SU-DHL-6 (cell line): ENCODE results near the gene SH3BP5.

ENCODE experiments used
- H2AFZ ChIP-seq: fragments of 200-600 bp; sonication (generic); 2 replicates; pipeline ENCODE4 v1.6.1; 2014; ENCODE audit warnings: low read depth, mild to moderate bottlenecking, moderate library complexity, mixed read lengths, antibody characterized with exemption, low read length; ENCODE audit not compliant: severe bottlenecking
- H3F3A ChIP-seq: fragments of 200-600 bp; shearing (Covaris generic); 2 replicates; pipeline ENCODE4 v1.6.0; 2016; ENCODE audit warnings: antibody characterized with exemption, mild to moderate bottlenecking; ENCODE audit not compliant: insufficient read depth
- H3K27ac ChIP-seq: fragments of 200-600 bp; sonication (generic); 2 replicates; pipeline ENCODE4 v1.5.1; 2016; ENCODE audit warnings: low read depth, mild to moderate bottlenecking, low read length, moderate library complexity, mixed read lengths
- H3K27me3 ChIP-seq: fragments of 200-600 bp; sonication (generic), shearing (Covaris generic); 2 replicates; pipeline ENCODE4 v1.6.0; 2014; ENCODE audit warnings: mild to moderate bottlenecking, low read length
- H3K36me3 ChIP-seq: fragments of 200-600 bp; sonication (generic); 2 replicates; pipeline ENCODE4 v1.6.1; 2014; ENCODE audit warnings: mild to moderate bottlenecking, low read length, mixed read lengths
- H3K4me2 ChIP-seq: fragments of 300-600, 200-600 bp; shearing (Covaris generic), sonication (generic); 2 replicates; pipeline ENCODE4 v1.6.0; 2014; ENCODE audit warnings: low read length, low read depth, mild to moderate bottlenecking; ENCODE audit not compliant: poor library complexity, severe bottlenecking
- H3K4me3 ChIP-seq: fragments of 200-600 bp; sonication (generic); 2 replicates; pipeline ENCODE4 v1.5.1; 2014; ENCODE audit warnings: antibody characterized with exemption, low read length, mild to moderate bottlenecking, mixed read lengths; ENCODE audit not compliant: insufficient read depth, poor library complexity, severe bottlenecking
- H3K79me2 ChIP-seq: fragments of 200-600 bp; sonication (generic); 2 replicates; pipeline ENCODE4 v1.6.1; 2014; ENCODE audit warnings: mild to moderate bottlenecking, low read length, moderate library complexity; ENCODE audit not compliant: insufficient read depth
- H3K9ac ChIP-seq: fragments of 200-600 bp; sonication (generic); 2 replicates; pipeline ENCODE4 v1.7.0; 2014; ENCODE audit warnings: mild to moderate bottlenecking, low read length
- H3K9me2 ChIP-seq: fragments of 200-600 bp; sonication (generic); replicated peaks from 2 replicates; pipeline ENCODE4 v1.6.1; 2014; ENCODE audit warnings: low read length; ENCODE audit not compliant: insufficient read depth
- H3K9me3 ChIP-seq: fragments of 200-600 bp; sonication (generic); 2 replicates; pipeline ENCODE4 v1.6.1; 2014; ENCODE audit warnings: low read length, mixed read lengths; ENCODE audit not compliant: insufficient read depth
- H4K20me1 ChIP-seq: fragments of 200-600 bp; sonication (generic); 2 replicates; pipeline ENCODE4 v1.6.1; 2014; ENCODE audit warnings: low read depth, mild to moderate bottlenecking, antibody characterized with exemption, low read length, moderate library complexity, mixed read lengths
- CTCF ChIP-seq: fragments of 200-600 bp; sonication (generic); IDR thresholded peaks from one replicate; pipeline ENCODE4 v1.5.1; 2017; ENCODE audit warnings: antibody characterized with exemption, mild to moderate bottlenecking, low read length, moderate library complexity; ENCODE audit not compliant: insufficient read depth, poor library complexity, severe bottlenecking
- EZH2phosphoT487 ChIP-seq: fragments of 200-600 bp; sonication (generic), shearing (Covaris generic); conservative IDR thresholded peaks from 2 replicates; pipeline ENCODE4 v1.6.1; 2018; ENCODE audit warnings: mild to moderate bottlenecking, antibody characterized with exemption, low read length, moderate library complexity, mixed read lengths

Gene SH3BP5

GRCh38 chr3:15307580-15307979 lies 24.8 kb downstream of the SH3BP5 start:
- H3K36me3 ChIP-seq = no peaks in the 10 kb centered on the region
- no peak overlapping the region for H3K9ac ChIP-seq
- H3K4me2 ChIP-seq = no peak overlapping the region
- H3K9me2 ChIP-seq = no peaks in the 10 kb centered on the region
- no peaks in the 10 kb centered on the region for H3K27me3 ChIP-seq
- H2AFZ ChIP-seq = no peak overlapping the region
- no peaks in the 10 kb centered on the region for H3F3A ChIP-seq
- H4K20me1 ChIP-seq = no peaks in the 10 kb centered on the region
- H3K9me3 ChIP-seq = no peaks in the 10 kb centered on the region
- H3K79me2 ChIP-seq = no peaks in the 10 kb centered on the region
- no peak overlapping the region for H3K27ac ChIP-seq
- no peak overlapping the region for H3K4me3 ChIP-seq
- TF ChIP-seq EZH2phosphoT487 = no peak
- no peak for TF ChIP-seq CTCF

GRCh38 chr3:15306979-15307359 lies 25.4 kb downstream of the SH3BP5 start:
- Histone ChIP-seq H3K9me2 (no peaks in the 10 kb centered on the region), H3K27me3 (no peaks in the 10 kb centered on the region), H3K9me3 (no peaks in the 10 kb centered on the region), H3F3A (no peaks in the 10 kb centered on the region), H3K27ac (no peak overlapping the region), H4K20me1 (no peaks in the 10 kb centered on the region), H3K79me2 (no peaks in the 10 kb centered on the region), H3K4me2 (no peak overlapping the region), H3K4me3 (no peak overlapping the region), H2AFZ (no peak overlapping the region), H3K9ac (no peak overlapping the region), H3K36me3 (no peaks in the 10 kb centered on the region)
- TF ChIP-seq CTCF (no peak), EZH2phosphoT487 (no peak)

GRCh38 chr3:15305359-15305844 lies 27.0 kb downstream of the SH3BP5 start:
- no peaks in the 10 kb centered on the region for H3K36me3 ChIP-seq
- no peaks in the 10 kb centered on the region for H3K9me2 ChIP-seq
- H3K27ac ChIP-seq = no peak overlapping the region
- H3K27me3 ChIP-seq = no peaks in the 10 kb centered on the region
- no peak overlapping the region for H3K4me3 ChIP-seq
- no peaks in the 10 kb centered on the region for H3K79me2 ChIP-seq
- no peak overlapping the region for H3K4me2 ChIP-seq
- no peaks in the 10 kb centered on the region for H3F3A ChIP-seq
- H2AFZ ChIP-seq = no peak overlapping the region
- H4K20me1 ChIP-seq = no peaks in the 10 kb centered on the region
- no peaks in the 10 kb centered on the region for H3K9me3 ChIP-seq
- no peak overlapping the region for H3K9ac ChIP-seq
- no peak for TF ChIP-seq CTCF
- TF ChIP-seq EZH2phosphoT487 = no peak
